Measurements from ENCODE around the gene DCAF10. TPM values are rescaled to one million over a fixed set of nuclear protein-coding genes. Genes with fewer than 3 reads are reported as not detected.

DCAF10 gene
- total and polyA plus RNA-seq, 2 of the 8 experiments (the other 6 are each of a cell fraction or from before 2014, with no cell fraction given), result 7.1 to 15.0 TPM

DNA sequence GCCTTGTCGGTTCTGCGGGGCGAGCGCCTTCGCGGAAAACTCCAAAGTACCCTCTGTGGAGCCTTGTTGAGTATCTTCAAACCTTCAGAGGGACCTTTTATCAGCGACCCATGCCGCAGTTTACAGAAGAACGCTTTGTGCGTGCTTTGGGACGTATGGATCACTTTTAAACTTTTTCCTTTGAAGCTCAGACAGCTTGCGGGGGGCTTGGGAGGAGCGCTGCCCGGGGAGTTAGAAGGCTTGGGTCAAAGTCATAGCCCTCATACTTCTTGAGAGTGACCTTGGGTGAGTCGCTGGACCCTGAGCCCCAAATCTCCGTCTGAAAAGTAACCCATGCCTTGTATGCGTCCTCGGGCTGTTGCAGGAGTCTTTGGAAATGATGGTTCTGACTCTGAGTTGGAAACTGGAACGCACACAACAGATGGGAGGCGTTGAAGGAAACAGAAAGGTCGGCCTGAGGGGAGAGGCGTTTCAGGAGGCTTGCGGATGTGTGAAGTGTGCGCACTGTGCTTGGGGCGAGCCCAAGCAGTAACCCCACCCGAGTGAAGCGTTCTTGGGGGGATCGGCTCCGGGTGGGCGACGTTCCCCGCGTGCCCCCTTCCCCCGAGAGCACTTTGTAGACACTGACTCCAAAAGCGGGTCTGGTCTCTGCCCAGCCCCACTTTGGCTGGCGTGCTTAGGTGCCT lies 104.0 kb downstream of the DCAF10 start (continued):
- no peak for TF ChIP-seq SUZ12 (IDR thresholded peaks at IDR 0.05; ENCODE audit: low read length)
- TF ChIP-seq SP4 (IDR thresholded peaks at IDR 0.05; ENCODE audit: low read length), result no peak
- no peak for TF ChIP-seq KDM1A (IDR thresholded peaks at IDR 0.05; ENCODE audit: borderline replicate concordance, low read length)
- TF ChIP-seq MAFK (IDR thresholded peaks at IDR 0.05; ENCODE audit: low read depth, low read length), result no peak
- TF ChIP-seq CEBPB (IDR thresholded peaks at IDR 0.05; ENCODE audit: low read depth, low read length), result no peak
- no peak for TF ChIP-seq SP1 (IDR thresholded peaks at IDR 0.05; ENCODE audit: low read depth, low read length)
- TF ChIP-seq NANOG (IDR thresholded peaks at IDR 0.05; ENCODE audit: insufficient read depth, low read depth, low read length, poor library complexity, severe bottlenecking), result no peak
- TF ChIP-seq CBX8 (IDR thresholded peaks at IDR 0.05; ENCODE audit: borderline replicate concordance, low read depth, low read length), result no peak
- no peak for TF ChIP-seq TAF1 (IDR thresholded peaks at IDR 0.05; ENCODE audit: low read depth, low read length)

All from H1 (cell line).